WTC11 (cell line): Measurements from ENCODE around the gene CSPG5. TPM values are rescaled to one million over a fixed set of nuclear protein-coding genes. Genes with fewer than 3 reads are reported as not detected.

ENCODE experiments used
- ATAC-seq: fragments of 200-7000 bp; cut with Tn5 transposase; 2 replicates; pipeline ENCODE4 v1.10.0; 2021; ENCODE audit warnings: mild to moderate bottlenecking, moderate library complexity
- CTCF ChIA-PET: fragments of 300-600 bp; sonication (Branson Sonifier 250); formaldehyde crosslinking; loops from one replicate; lab custom pipeline; 2021; ENCODE audit warnings: antibody characterized with exemption; lab: Charles Lee
- POLR2A ChIA-PET: fragments of 350-600 bp; sonication (Branson Sonifier 250); formaldehyde crosslinking; loops from one replicate; lab custom pipeline; 2021; ENCODE audit warnings: antibody characterized with exemption; lab: Charles Lee
- DNase-seq: peaks from one replicate; pipeline ENCODE4 v3.0.0; 2021; ENCODE audit warnings: low spot score
- H3K27ac Mint-ChIP-seq: 2 replicates; pipeline ENCODE4 v1.8.0; 2021; ENCODE audit warnings: mixed read lengths
- H3K27me3 Mint-ChIP-seq: 2 replicates; pipeline ENCODE4 v1.8.0; 2021; ENCODE audit warnings: low read depth, mild to moderate bottlenecking, moderate library complexity, mixed read lengths
- H3K36me3 Mint-ChIP-seq: 2 replicates; pipeline ENCODE4 v1.8.0; 2021; ENCODE audit warnings: mixed read lengths
- H3K4me1 Mint-ChIP-seq: 2 replicates; pipeline ENCODE4 v1.8.0; 2022; ENCODE audit warnings: mixed read lengths
- H3K4me3 Mint-ChIP-seq: 2 replicates; pipeline ENCODE4 v1.8.0; 2021; ENCODE audit warnings: mild to moderate bottlenecking, moderate library complexity, mixed read lengths
- H3K9me3 Mint-ChIP-seq: 2 replicates; pipeline ENCODE4 v1.8.0; 2021; ENCODE audit warnings: mixed read lengths
- ARID4B ChIP-seq: sonication (generic); formaldehyde crosslinking; IDR thresholded peaks from 2 replicates; pipeline ENCODE4 v1.8.0; 2023; ENCODE audit warnings: missing genetic modification reagents, mild to moderate bottlenecking, borderline replicate concordance
- ATF6 ChIP-seq: sonication (generic); formaldehyde crosslinking; IDR thresholded peaks from 2 replicates; pipeline ENCODE4 v1.8.1; 2023; ENCODE audit warnings: mild to moderate bottlenecking, missing genetic modification reagents
- CREM ChIP-seq: sonication (generic); formaldehyde crosslinking; IDR thresholded peaks from 2 replicates; pipeline ENCODE4 v1.8.1; 2022; ENCODE audit warnings: mild to moderate bottlenecking, missing genetic modification reagents, moderate library complexity
- EMX1 ChIP-seq: fragments of 250-450 bp; sonication (Bioruptor Pico); IDR thresholded peaks from 2 replicates; pipeline ENCODE4 v1.8.0; 2021; ENCODE audit warnings: mild to moderate bottlenecking
- FOXK1 ChIP-seq: sonication (generic); formaldehyde crosslinking; IDR thresholded peaks from 2 replicates; pipeline ENCODE4 v1.8.0; 2022; ENCODE audit warnings: mild to moderate bottlenecking, moderate library complexity, missing genetic modification reagents
- GTF2I ChIP-seq: fragments of 250-450 bp; sonication (Bioruptor Pico); conservative IDR thresholded peaks from 2 replicates; pipeline ENCODE4 v1.4.0; 2021; ENCODE audit warnings: mild to moderate bottlenecking
- IRF1 ChIP-seq: sonication (generic); formaldehyde crosslinking; IDR thresholded peaks from 2 replicates; pipeline ENCODE4 v1.8.0; 2023; ENCODE audit warnings: missing genetic modification reagents
- IRF2 ChIP-seq: sonication (generic); formaldehyde crosslinking; IDR thresholded peaks from 2 replicates; pipeline ENCODE4 v1.8.0; 2022; ENCODE audit warnings: low read depth, missing genetic modification reagents, borderline replicate concordance
- NFATC4 ChIP-seq: fragments of 250-450 bp; sonication (Bioruptor Pico); IDR thresholded peaks from 2 replicates; pipeline ENCODE4 v1.9.0; 2021; ENCODE audit warnings: mild to moderate bottlenecking
- RORB ChIP-seq: fragments of 250-450 bp; sonication (Bioruptor Pico); IDR thresholded peaks from 2 replicates; pipeline ENCODE4 v1.9.0; 2021; ENCODE audit warnings: mild to moderate bottlenecking
- SMAD3 ChIP-seq: sonication (generic); formaldehyde crosslinking; IDR thresholded peaks from 2 replicates; pipeline ENCODE4 v1.8.0; 2022; ENCODE audit warnings: missing genetic modification reagents, mild to moderate bottlenecking, borderline replicate concordance
- SP1 ChIP-seq: sonication (generic); formaldehyde crosslinking; conservative IDR thresholded peaks from 2 replicates; pipeline ENCODE4 v1.8.1; 2022; ENCODE audit warnings: missing genetic modification reagents
- ZNF232 ChIP-seq: sonication (generic); formaldehyde crosslinking; IDR thresholded peaks from 2 replicates; pipeline ENCODE4 v1.8.0; 2022; ENCODE audit warnings: mild to moderate bottlenecking, missing genetic modification reagents
- ZNF423 ChIP-seq: fragments of 250-450 bp; sonication (Bioruptor Pico); IDR thresholded peaks from 2 replicates; pipeline ENCODE4 v2.1.2; 2022; ENCODE audit warnings: mild to moderate bottlenecking, moderate library complexity
- ZNF425 ChIP-seq: fragments of 250-450 bp; sonication (Bioruptor Pico); conservative IDR thresholded peaks from 2 replicates; pipeline ENCODE4 v1.9.0; 2021; ENCODE audit warnings: mild to moderate bottlenecking
- total RNA-seq: library from RNA; stranded (reverse); gene quantifications from 3 replicates; pipeline ENCODE4 v1.2.3, GENCODE V29; 2021
- TF ChIP-seq, protein P1 (sequence below): fragments of 250-450 bp; sonication (Bioruptor Pico); IDR thresholded peaks from 2 replicates; pipeline ENCODE4 v1.9.0; 2021; ENCODE audit warnings: moderate library complexity, mild to moderate bottlenecking, inconsistent platforms, borderline replicate concordance
- TF ChIP-seq, protein P2 (sequence below): sonication (generic); formaldehyde crosslinking; conservative IDR thresholded peaks from 2 replicates; pipeline ENCODE4 v1.8.1; 2022; ENCODE audit warnings: mild to moderate bottlenecking, missing genetic modification reagents
- TF ChIP-seq, protein P3 (sequence below): fragments of 250-450 bp; sonication (Bioruptor Pico); IDR thresholded peaks from 2 replicates; pipeline ENCODE4 v1.9.0; 2021; ENCODE audit warnings: mild to moderate bottlenecking
- TF ChIP-seq, protein P4 (sequence below): sonication (generic); formaldehyde crosslinking; IDR thresholded peaks from 2 replicates; pipeline ENCODE4 v1.8.1; 2022; ENCODE audit warnings: mild to moderate bottlenecking, moderate library complexity, missing genetic modification reagents
- TF ChIP-seq, protein P5 (sequence below): sonication (generic); formaldehyde crosslinking; IDR thresholded peaks from 2 replicates; pipeline ENCODE4 v1.8.1; 2022; ENCODE audit warnings: low read depth, mild to moderate bottlenecking, moderate library complexity, missing genetic modification reagents, borderline replicate concordance

CSPG5 gene
- total RNA-seq, 1 experiment from 2014 or later = 3.3 TPM

GRCh38 chr3:47536221-47536891, 42.3 kb downstream of the CSPG5 start:
- no peak overlapping the region for H3K27ac Mint-ChIP-seq
- CTCF ChIA-PET = interaction anchor here (1.5 kb wide), 1 partner anchor 14 kb away, joined by 4 read pairs; no protein-coding TSS in a partner anchor
- H3K9me3 Mint-ChIP-seq = peaks cover 19% of the 10 kb centered on the region
- H3K27me3 Mint-ChIP-seq = no peaks in the 10 kb centered on the region
- DNase-seq (no peak), ATAC-seq (no peak; the same call in 1 of the 2 replicates)
- H3K36me3 Mint-ChIP-seq = no peaks in the 10 kb centered on the region
- POLR2A ChIA-PET = no interaction called here
- 0 out of 2 replicates have a peak, but pooled peaks cover 3% of the 10 kb centered on the region for H3K4me1 Mint-ChIP-seq
- TF ChIP-seq SMAD3 (no peak), ZNF232 (CRISPR knock-in tag) (no peak), FOXK1 (CRISPR knock-in tag) (no peak), GTF2I (CRISPR knock-in tag) (no peak), RORB (CRISPR knock-in tag) (no peak), IRF1 (CRISPR knock-in tag) (no peak), NFATC4 (CRISPR knock-in tag) (no peak), SP1 (no peak), IRF2 (CRISPR knock-in tag) (no peak)
- TF ChIP-seq, protein P1, sequence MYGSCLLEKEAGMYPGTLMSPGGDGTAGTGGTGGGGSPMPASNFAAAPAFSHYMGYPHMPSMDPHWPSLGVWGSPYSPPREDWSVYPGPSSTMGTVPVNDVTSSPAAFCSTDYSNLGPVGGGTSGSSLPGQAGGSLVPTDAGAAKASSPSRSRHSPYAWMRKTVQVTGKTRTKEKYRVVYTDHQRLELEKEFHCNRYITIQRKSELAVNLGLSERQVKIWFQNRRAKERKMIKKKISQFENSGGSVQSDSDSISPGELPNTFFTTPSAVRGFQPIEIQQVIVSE = no peak
- TF ChIP-seq, protein P2, sequence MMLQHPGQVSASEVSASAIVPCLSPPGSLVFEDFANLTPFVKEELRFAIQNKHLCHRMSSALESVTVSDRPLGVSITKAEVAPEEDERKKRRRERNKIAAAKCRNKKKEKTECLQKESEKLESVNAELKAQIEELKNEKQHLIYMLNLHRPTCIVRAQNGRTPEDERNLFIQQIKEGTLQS (CRISPR knock-in tag) = no peak
- no peak overlapping the region for H3K4me3 Mint-ChIP-seq

DNA sequence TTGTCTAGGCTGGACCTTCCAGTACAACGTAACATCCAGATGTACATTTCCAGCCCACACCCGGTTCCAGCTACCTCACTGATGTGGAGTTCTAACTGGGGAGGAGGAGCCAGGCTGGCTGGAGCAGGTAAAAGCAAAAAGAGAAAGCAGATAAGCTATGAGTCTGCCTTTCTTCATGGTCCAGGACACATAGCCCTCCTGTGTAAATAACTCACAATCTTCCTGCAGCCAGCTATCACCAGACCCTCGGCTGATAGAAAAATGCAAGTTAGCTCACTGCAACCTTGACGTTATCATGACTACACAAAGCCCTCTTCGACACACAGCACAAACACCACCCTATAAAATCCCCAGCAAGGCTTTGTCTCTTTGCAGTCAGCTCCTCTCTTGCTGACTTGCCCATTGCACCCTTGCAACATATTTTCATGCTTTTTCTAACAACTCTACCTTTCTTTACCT, 44.6 kb downstream of the CSPG5 start:
- Mint-ChIP-seq H3K36me3 (no peaks in the 10 kb centered on the region), H3K4me1 (0 out of 2 replicates have a peak, but pooled peaks cover 3% of the 10 kb centered on the region), H3K9me3 (peaks cover 19% of the 10 kb centered on the region), H3K27me3 (no peaks in the 10 kb centered on the region), H3K27ac (no peak overlapping the region), H3K4me3 (no peak overlapping the region)
- no peak for ATAC-seq
- ChIA-PET POLR2A (interaction anchor here (0.6 kb wide), 1 partner anchor 16 kb away, joined by 4 read pairs; no protein-coding TSS in a partner anchor), CTCF (interaction anchor here (0.9 to 3.5 kb wide), 2 partner anchors 12 to 112 kb away, joined by 3 to 17 read pairs; no protein-coding TSS in a partner anchor)
- DNase-seq = no peak
- no peak for TF ChIP-seq RORB (CRISPR knock-in tag)
- no peak for TF ChIP-seq EMX1
- TF ChIP-seq, protein P1 = no peak
- TF ChIP-seq ZNF425 = no peak
- TF ChIP-seq, protein P3, sequence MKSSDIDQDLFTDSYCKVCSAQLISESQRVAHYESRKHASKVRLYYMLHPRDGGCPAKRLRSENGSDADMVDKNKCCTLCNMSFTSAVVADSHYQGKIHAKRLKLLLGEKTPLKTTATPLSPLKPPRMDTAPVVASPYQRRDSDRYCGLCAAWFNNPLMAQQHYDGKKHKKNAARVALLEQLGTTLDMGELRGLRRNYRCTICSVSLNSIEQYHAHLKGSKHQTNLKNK = no peak
- no peak for TF ChIP-seq IRF2 (CRISPR knock-in tag)
- no peak for TF ChIP-seq ARID4B (CRISPR knock-in tag)
- TF ChIP-seq, protein P4, sequence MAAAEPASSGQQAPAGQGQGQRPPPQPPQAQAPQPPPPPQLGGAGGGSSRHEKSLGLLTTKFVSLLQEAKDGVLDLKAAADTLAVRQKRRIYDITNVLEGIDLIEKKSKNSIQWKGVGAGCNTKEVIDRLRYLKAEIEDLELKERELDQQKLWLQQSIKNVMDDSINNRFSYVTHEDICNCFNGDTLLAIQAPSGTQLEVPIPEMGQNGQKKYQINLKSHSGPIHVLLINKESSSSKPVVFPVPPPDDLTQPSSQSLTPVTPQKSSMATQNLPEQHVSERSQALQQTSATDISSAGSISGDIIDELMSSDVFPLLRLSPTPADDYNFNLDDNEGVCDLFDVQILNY (CRISPR knock-in tag) = no peak
- TF ChIP-seq, protein P5, sequence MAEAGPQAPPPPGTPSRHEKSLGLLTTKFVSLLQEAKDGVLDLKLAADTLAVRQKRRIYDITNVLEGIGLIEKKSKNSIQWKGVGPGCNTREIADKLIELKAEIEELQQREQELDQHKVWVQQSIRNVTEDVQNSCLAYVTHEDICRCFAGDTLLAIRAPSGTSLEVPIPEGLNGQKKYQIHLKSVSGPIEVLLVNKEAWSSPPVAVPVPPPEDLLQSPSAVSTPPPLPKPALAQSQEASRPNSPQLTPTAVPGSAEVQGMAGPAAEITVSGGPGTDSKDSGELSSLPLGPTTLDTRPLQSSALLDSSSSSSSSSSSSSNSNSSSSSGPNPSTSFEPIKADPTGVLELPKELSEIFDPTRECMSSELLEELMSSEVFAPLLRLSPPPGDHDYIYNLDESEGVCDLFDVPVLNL = no peak
- TF ChIP-seq ZNF423 (CRISPR knock-in tag) = no peak
- no peak for TF ChIP-seq ATF6 (CRISPR knock-in tag)
- TF ChIP-seq CREM (CRISPR knock-in tag) = no peak
